ENCODE data around the gene IL1RN. TPM values are rescaled to one million over a fixed set of nuclear protein-coding genes. Genes with fewer than 3 reads are reported as not detected.

IL1RN gene
- total and polyA plus RNA-seq, 2 of the 13 experiments (the other 11 are each of a cell fraction or from before 2014, with no cell fraction given): 21.2 to 101 TPM

DNA sequence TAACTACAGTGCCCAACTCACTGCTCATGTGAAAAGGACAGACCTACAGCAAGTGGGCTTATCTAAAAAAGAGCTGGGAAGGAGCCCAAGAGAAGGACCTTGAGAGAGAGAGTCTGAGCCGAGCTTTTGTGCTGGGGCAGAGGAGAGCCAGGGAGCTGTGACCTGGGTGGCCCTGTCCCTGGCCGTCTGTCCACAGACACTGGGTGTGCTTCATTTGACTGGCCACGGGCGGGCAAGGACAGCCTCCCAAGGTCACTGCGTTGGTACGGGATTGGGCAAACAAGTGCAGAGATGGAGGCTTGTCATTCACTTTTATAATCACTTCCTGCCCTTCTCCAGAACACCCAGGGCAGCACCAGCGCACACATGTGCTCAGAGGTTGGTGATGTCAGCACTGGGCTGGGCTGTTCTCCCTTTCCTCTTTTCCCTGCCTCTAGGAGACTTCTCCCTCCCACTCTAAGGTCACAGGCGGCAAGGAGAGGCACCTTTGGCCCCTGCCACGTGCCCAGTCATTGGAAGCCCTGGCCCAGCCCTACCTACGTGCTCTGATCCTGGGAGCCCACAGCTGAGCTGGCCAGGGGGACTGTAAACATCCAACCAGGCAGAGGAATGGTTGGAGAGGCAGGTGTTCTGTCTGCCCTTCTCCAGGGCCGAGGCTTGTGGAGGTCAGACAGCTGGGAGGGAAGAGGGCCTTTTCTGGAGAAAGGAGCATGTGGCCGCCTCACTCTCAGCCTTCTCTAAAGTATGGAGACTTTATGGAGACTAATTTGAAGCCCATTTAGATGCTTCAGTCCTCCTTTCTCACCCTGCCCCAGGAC, 39.9 kb downstream of the IL1RN start (continued):
- TF ChIP-seq, protein P1, sequence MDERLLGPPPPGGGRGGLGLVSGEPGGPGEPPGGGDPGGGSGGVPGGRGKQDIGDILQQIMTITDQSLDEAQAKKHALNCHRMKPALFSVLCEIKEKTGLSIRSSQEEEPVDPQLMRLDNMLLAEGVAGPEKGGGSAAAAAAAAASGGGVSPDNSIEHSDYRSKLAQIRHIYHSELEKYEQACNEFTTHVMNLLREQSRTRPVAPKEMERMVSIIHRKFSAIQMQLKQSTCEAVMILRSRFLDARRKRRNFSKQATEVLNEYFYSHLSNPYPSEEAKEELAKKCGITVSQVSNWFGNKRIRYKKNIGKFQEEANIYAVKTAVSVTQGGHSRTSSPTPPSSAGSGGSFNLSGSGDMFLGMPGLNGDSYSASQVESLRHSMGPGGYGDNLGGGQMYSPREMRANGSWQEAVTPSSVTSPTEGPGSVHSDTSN (CRISPR knock-in tag; IDR thresholded peaks at IDR 0.05): peak; percentile 69
- TF ChIP-seq ZNF780A (CRISPR knock-in tag; IDR thresholded peaks at IDR 0.05): peak; percentile 58; the same call in 1 of the 2 replicates
- TF ChIP-seq ZNF577 (CRISPR knock-in tag; IDR thresholded peaks at IDR 0.05; ENCODE audit: borderline replicate concordance, low read depth): no peak
- no peak for TF ChIP-seq ZBTB7A (CRISPR knock-in tag; IDR thresholded peaks at IDR 0.05)
- TF ChIP-seq, protein P2, sequence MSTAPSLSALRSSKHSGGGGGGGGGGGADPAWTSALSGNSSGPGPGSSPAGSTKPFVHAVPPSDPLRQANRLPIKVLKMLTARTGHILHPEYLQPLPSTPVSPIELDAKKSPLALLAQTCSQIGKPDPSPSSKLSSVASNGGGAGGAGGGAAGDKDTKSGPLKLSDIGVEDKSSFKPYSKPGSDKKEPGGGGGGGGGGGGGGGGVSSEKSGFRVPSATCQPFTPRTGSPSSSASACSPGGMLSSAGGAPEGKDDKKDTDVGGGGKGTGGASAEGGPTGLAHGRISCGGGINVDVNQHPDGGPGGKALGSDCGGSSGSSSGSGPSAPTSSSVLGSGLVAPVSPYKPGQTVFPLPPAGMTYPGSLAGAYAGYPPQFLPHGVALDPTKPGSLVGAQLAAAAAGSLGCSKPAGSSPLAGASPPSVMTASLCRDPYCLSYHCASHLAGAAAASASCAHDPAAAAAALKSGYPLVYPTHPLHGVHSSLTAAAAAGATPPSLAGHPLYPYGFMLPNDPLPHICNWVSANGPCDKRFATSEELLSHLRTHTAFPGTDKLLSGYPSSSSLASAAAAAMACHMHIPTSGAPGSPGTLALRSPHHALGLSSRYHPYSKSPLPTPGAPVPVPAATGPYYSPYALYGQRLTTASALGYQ (CRISPR knock-in tag; IDR thresholded peaks at IDR 0.05): peak; percentile 91
- no peak; the same call in 1 of the 2 replicates for TF ChIP-seq SMAD1 (CRISPR knock-in tag; IDR thresholded peaks at IDR 0.05; ENCODE audit: borderline replicate concordance, low read depth)
- peak; percentile 80 for TF ChIP-seq FOXK2 (IDR thresholded peaks at IDR 0.05)
- TF ChIP-seq ZNF224 (CRISPR knock-in tag; IDR thresholded peaks at IDR 0.05): peak; percentile 8; the same call in 1 of the 2 replicates
- TF ChIP-seq GLI4 (CRISPR knock-in tag; IDR thresholded peaks at IDR 0.05; ENCODE audit: borderline replicate concordance): no peak
- TF ChIP-seq, protein P3, sequence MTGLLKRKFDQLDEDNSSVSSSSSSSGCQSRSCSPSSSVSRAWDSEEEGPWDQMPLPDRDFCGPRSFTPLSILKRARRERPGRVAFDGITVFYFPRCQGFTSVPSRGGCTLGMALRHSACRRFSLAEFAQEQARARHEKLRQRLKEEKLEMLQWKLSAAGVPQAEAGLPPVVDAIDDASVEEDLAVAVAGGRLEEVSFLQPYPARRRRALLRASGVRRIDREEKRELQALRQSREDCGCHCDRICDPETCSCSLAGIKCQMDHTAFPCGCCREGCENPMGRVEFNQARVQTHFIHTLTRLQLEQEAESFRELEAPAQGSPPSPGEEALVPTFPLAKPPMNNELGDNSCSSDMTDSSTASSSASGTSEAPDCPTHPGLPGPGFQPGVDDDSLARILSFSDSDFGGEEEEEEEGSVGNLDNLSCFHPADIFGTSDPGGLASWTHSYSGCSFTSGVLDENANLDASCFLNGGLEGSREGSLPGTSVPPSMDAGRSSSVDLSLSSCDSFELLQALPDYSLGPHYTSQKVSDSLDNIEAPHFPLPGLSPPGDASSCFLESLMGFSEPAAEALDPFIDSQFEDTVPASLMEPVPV (CRISPR knock-in tag; IDR thresholded peaks at IDR 0.05): peak; percentile 100
- peak; percentile 86; the same call in 1 of the 2 replicates for TF ChIP-seq ZNF703 (CRISPR knock-in tag; IDR thresholded peaks at IDR 0.05; ENCODE audit: borderline replicate concordance)
- no peak for TF ChIP-seq ZNF879 (CRISPR knock-in tag; IDR thresholded peaks at IDR 0.05)
- peak; percentile 88 for TF ChIP-seq ZNF782 (CRISPR knock-in tag; IDR thresholded peaks at IDR 0.05; ENCODE audit: borderline replicate concordance)
- 0 out of 2 replicates have a peak, but pooled peaks have one; percentile 73 for TF ChIP-seq ZNF383 (CRISPR knock-in tag; IDR thresholded peaks at IDR 0.05; ENCODE audit: borderline replicate concordance)
- TF ChIP-seq CENPX (CRISPR knock-in tag; IDR thresholded peaks at IDR 0.05): no peak
- no peak for TF ChIP-seq HNRNPUL1 (IDR thresholded peaks at IDR 0.05; ENCODE audit: low read depth, low read length)
- TF ChIP-seq, protein P4, sequence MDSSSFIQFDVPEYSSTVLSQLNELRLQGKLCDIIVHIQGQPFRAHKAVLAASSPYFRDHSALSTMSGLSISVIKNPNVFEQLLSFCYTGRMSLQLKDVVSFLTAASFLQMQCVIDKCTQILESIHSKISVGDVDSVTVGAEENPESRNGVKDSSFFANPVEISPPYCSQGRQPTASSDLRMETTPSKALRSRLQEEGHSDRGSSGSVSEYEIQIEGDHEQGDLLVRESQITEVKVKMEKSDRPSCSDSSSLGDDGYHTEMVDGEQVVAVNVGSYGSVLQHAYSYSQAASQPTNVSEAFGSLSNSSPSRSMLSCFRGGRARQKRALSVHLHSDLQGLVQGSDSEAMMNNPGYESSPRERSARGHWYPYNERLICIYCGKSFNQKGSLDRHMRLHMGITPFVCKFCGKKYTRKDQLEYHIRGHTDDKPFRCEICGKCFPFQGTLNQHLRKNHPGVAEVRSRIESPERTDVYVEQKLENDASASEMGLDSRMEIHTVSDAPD (CRISPR knock-in tag; IDR thresholded peaks at IDR 0.05): peak; percentile 96
- TF ChIP-seq ZIK1 (CRISPR knock-in tag; IDR thresholded peaks at IDR 0.05; ENCODE audit: borderline replicate concordance, low read depth): peak; percentile 97
- no peak for TF ChIP-seq CHD4 (IDR thresholded peaks at IDR 0.05; ENCODE audit: borderline replicate concordance, low read length)
- peak; percentile 84 for TF ChIP-seq ZNF343 (CRISPR knock-in tag; IDR thresholded peaks at IDR 0.05)
- peak; percentile 90 for TF ChIP-seq ZNF317 (CRISPR knock-in tag; IDR thresholded peaks at IDR 0.05)
- peak; percentile 97 for TF ChIP-seq FOXK1 (CRISPR knock-in tag; IDR thresholded peaks at IDR 0.05; ENCODE audit: borderline replicate concordance, low read depth)
- TF ChIP-seq KDM2A (CRISPR knock-in tag; IDR thresholded peaks at IDR 0.05; ENCODE audit: borderline replicate concordance, low read depth): peak; percentile 86
